ENCODE results near the gene SUPT20H.
"Not testable (repeated sequence)": the region's sequence is repeated elsewhere in the genome, so short reads cannot be mapped to it uniquely, and the experiment has no call there.

SUPT20H gene

GRCh38 chr13:37069597-37070103 is 10.2 kb upstream of the SUPT20H start:
- DNase-seq (ENCODE audit: low read depth), result no peak

- DNase-seq (ENCODE audit: low read depth), result no peak
Observed at GRCh38 chr13:37068962-37069361, 9.5 kb upstream of the SUPT20H start.

- DNase-seq (ENCODE audit: low read depth), result no peak
Observed at GRCh38 chr13:37067874-37068273, 8.4 kb upstream of the SUPT20H start.

- DNase-seq (ENCODE audit: low read depth), result no peak
Observed at GRCh38 chr13:37065890-37066526, 6.5 kb upstream of the SUPT20H start.

- DNase-seq (ENCODE audit: low read depth), result no peak
Observed at GRCh38 chr13:37059848-37060192, 332 bp upstream of the SUPT20H start.

GRCh38 chr13:37056228-37056627 is 3.3 kb downstream of the SUPT20H start:
- not testable (repeated sequence) for DNase-seq (ENCODE audit: low read depth)

- not testable (repeated sequence) for DNase-seq (ENCODE audit: low read depth)
Observed at GRCh38 chr13:37053111-37053510, 6.4 kb downstream of the SUPT20H start.

- DNase-seq (ENCODE audit: low read depth), result no peak
Observed at GRCh38 chr13:37049810-37050209, 9.7 kb downstream of the SUPT20H start.

- DNase-seq (ENCODE audit: low read depth), result no peak
Observed at GRCh38 chr13:37047846-37048245, 11.6 kb downstream of the SUPT20H start.

GRCh38 chr13:37047032-37047431 is 12.5 kb downstream of the SUPT20H start:
- DNase-seq (ENCODE audit: low read depth), result no peak

- DNase-seq (ENCODE audit: low read depth), result no peak
Observed at GRCh38 chr13:37046062-37046461, 13.4 kb downstream of the SUPT20H start.

GRCh38 chr13:37040789-37041188 is 18.7 kb downstream of the SUPT20H start:
- no peak for DNase-seq (ENCODE audit: low read depth)

GRCh38 chr13:37039896-37040295 is 19.6 kb downstream of the SUPT20H start:
- no peak for DNase-seq (ENCODE audit: low read depth)

GRCh38 chr13:37037241-37037640 is 22.2 kb downstream of the SUPT20H start:
- no peak for DNase-seq (ENCODE audit: low read depth)

GRCh38 chr13:37029617-37030016 is 29.9 kb downstream of the SUPT20H start:
- DNase-seq (ENCODE audit: low read depth), result no peak

- no peak for DNase-seq (ENCODE audit: low read depth)
Observed at GRCh38 chr13:37027639-37028038, 31.8 kb downstream of the SUPT20H start.

GRCh38 chr13:37026771-37027170 is 32.7 kb downstream of the SUPT20H start:
- DNase-seq (ENCODE audit: low read depth), result no peak

GRCh38 chr13:37023871-37024270 is 35.6 kb downstream of the SUPT20H start:
- DNase-seq (ENCODE audit: low read depth), result no peak

- no peak for DNase-seq (ENCODE audit: low read depth)
Observed at GRCh38 chr13:37014609-37015008, 44.9 kb downstream of the SUPT20H start.

- no peak for DNase-seq (ENCODE audit: low read depth)
Observed at GRCh38 chr13:37011788-37012187, 47.7 kb downstream of the SUPT20H start.

- no peak for DNase-seq (ENCODE audit: low read depth)
Observed at GRCh38 chr13:37011002-37011401, 48.5 kb downstream of the SUPT20H start.

- DNase-seq (ENCODE audit: low read depth), result no peak
Observed at GRCh38 chr13:37010424-37010823, 49.1 kb downstream of the SUPT20H start.

- DNase-seq (ENCODE audit: low read depth), result no peak
Observed at GRCh38 chr13:37009692-37010091, 49.8 kb downstream of the SUPT20H start.

GRCh38 chr13:37001921-37002250 is 57.6 kb downstream of the SUPT20H start:
- no peak for DNase-seq (ENCODE audit: low read depth)

Measured in stimulated activated CD8-positive, alpha-beta memory T cell treated with anti-CD3 and anti-CD28 coated beads, Interleukin-15, amount 100 ng/mL, for 1 hour (primary cell).